HepG2 (cell line): Measurements from ENCODE around the gene DNAAF3. TPM values are rescaled to one million over a fixed set of nuclear protein-coding genes. Genes with fewer than 3 reads are reported as not detected.

Experiments used
- CTCF ChIP-seq: sonication (generic); formaldehyde crosslinking; IDR thresholded peaks from 2 replicates; pipeline ENCODE4 v1.5.0; 2020; ENCODE audit warnings: mild to moderate bottlenecking, missing genetic modification reagents, moderate library complexity
- ELF1 ChIP-seq: sonication (generic); formaldehyde crosslinking; IDR thresholded peaks from 2 replicates; pipeline ENCODE4 v1.4.0; 2020; ENCODE audit warnings: missing genetic modification reagents
- ERF ChIP-seq: IDR thresholded peaks from 2 replicates; pipeline ENCODE4 v1.6.1; 2018; ENCODE audit warnings: missing biosample characterization, missing genetic modification reagents
- HIC2 ChIP-seq: sonication (generic); formaldehyde crosslinking; IDR thresholded peaks from 2 replicates; pipeline ENCODE4 v1.9.0; 2022; ENCODE audit warnings: low read depth, missing genetic modification reagents
- HNRNPLL ChIP-seq: fragments of 200-400 bp; formaldehyde crosslinking; IDR thresholded peaks from 2 replicates; pipeline ENCODE4 v1.6.1; 2017; ENCODE audit warnings: mild to moderate bottlenecking, low read depth, low read length; ENCODE audit not compliant: poor library complexity, severe bottlenecking
- KLF12 ChIP-seq: sonication (generic); formaldehyde crosslinking; IDR thresholded peaks from 2 replicates; pipeline ENCODE4 v1.4.0; 2020; ENCODE audit warnings: missing genetic modification reagents, borderline replicate concordance
- NAIF1 ChIP-seq: sonication (generic); formaldehyde crosslinking; IDR thresholded peaks from 2 replicates; pipeline ENCODE4 v1.5.0; 2020; ENCODE audit warnings: mild to moderate bottlenecking, missing genetic modification reagents, borderline replicate concordance
- PPARG ChIP-seq: conservative IDR thresholded peaks from 2 replicates; pipeline ENCODE4 v1.6.1; 2016; ENCODE audit warnings: missing biosample characterization, missing genetic modification reagents
- PRDM15 ChIP-seq: sonication (generic); formaldehyde crosslinking; IDR thresholded peaks from 2 replicates; pipeline ENCODE4 v1.4.0; 2020; ENCODE audit warnings: missing genetic modification reagents
- RXRA ChIP-seq: sonication (generic); formaldehyde crosslinking; IDR thresholded peaks from 2 replicates; pipeline ENCODE4 v1.5.1; 2020; ENCODE audit warnings: missing genetic modification reagents
- SMARCC2 ChIP-seq: fragments of 450-650 bp; IDR thresholded peaks from 2 replicates; pipeline ENCODE4 v1.6.1; 2017; ENCODE audit warnings: antibody characterized with exemption, mild to moderate bottlenecking
- TCF12 ChIP-seq, 2 experiments: fragments of 450-650 bp in 1 of 2; sonication (generic) in 1 of 2; formaldehyde crosslinking in 1 of 2; IDR thresholded peaks; 2 replicates each; pipeline versions ENCODE4 v1.6.1 to v1.8.0; 2017 to 2022; ENCODE audit warnings: antibody characterized with exemption in 1 of 2, mild to moderate bottlenecking in 1 of 2, missing genetic modification reagents in 1 of 2, moderate library complexity in 1 of 2
- ZNF687 ChIP-seq: sonication (generic); formaldehyde crosslinking; IDR thresholded peaks from 2 replicates; pipeline ENCODE4 v1.5.1; 2020; ENCODE audit warnings: mild to moderate bottlenecking, missing genetic modification reagents, moderate library complexity
- ZNF724P ChIP-seq: sonication (generic); formaldehyde crosslinking; IDR thresholded peaks from 2 replicates; pipeline ENCODE4 v1.8.0; 2022; ENCODE audit warnings: missing genetic modification reagents, borderline replicate concordance
- ZNF737 ChIP-seq: sonication (generic); formaldehyde crosslinking; IDR thresholded peaks from 2 replicates; pipeline ENCODE4 v1.5.0; 2020; ENCODE audit warnings: missing genetic modification reagents, mild to moderate bottlenecking, borderline replicate concordance
- ZNF891 ChIP-seq: sonication (generic); formaldehyde crosslinking; IDR thresholded peaks from 2 replicates; pipeline ENCODE4 v1.5.0; 2020; ENCODE audit warnings: mild to moderate bottlenecking, missing genetic modification reagents
- ZSCAN22 ChIP-seq: sonication (generic); formaldehyde crosslinking; IDR thresholded peaks from 2 replicates; pipeline ENCODE4 v1.4.0; 2020; ENCODE audit warnings: mild to moderate bottlenecking, missing genetic modification reagents
- polyA plus RNA-seq, 8 experiments: library from polyadenylated mRNA; depleted of rRNA in 3 of 8; stranded (reverse) in 7 of 8; unstranded in 1 of 8; fragments of >200 nt; fragmentation: Illumina TruSeq in 4 of 8; extraction: Trizol in 4 of 8; gene quantifications; 2 replicates each; pipeline versions ENCODE4 v1.2.1 to v1.2.3, GENCODE V29; 2011 to 2016; ENCODE audit warnings: low read depth in 4 of 8, missing spikeins in 1 of 8, mixed read lengths in 1 of 8; ENCODE audit not compliant: insufficient read depth in 1 of 8
- total RNA-seq, 5 experiments: library from RNA; depleted of rRNA; stranded (reverse); fragments of >200 nt; fragmentation: Illumina TruSeq; extraction: Trizol; gene quantifications; 2 replicates each; pipeline ENCODE4 v1.2.3, GENCODE V29; 2016; ENCODE audit warnings: low read depth in 1 of 5

The DNAAF3 gene
- total and polyA plus RNA-seq, 2 of the 13 experiments (the other 11 are each of a cell fraction or from before 2014, with no cell fraction given), result 0.30 to 0.40 TPM

- TF ChIP-seq ELF1 (CRISPR knock-in tag) (peak; percentile 67), RXRA (CRISPR knock-in tag) (no peak), NAIF1 (no peak), HNRNPLL (no peak), ZNF891 (CRISPR knock-in tag) (peak; percentile 94), ZSCAN22 (CRISPR knock-in tag) (no peak), PPARG (no peak), ZNF724P (0 out of 2 replicates have a peak, but pooled peaks have one; percentile 19), PRDM15 (peak; percentile 98), SMARCC2 (no peak), ZNF687 (CRISPR knock-in tag) (peak; percentile 43), ZNF737 (CRISPR knock-in tag) (no peak), KLF12 (CRISPR knock-in tag) (no peak), CTCF (CRISPR knock-in tag) (no peak), ERF (CRISPR knock-in tag) (no peak), HIC2 (CRISPR knock-in tag) (no peak), TCF12 (IDR thresholded peaks at IDR 0.05) (no peak), TCF12 (CRISPR knock-in tag; IDR thresholded peaks at IDR 0.05) (no peak)
Measured at GRCh38 chr19:55178781-55179599, 12.6 kb upstream of the DNAAF3 start (continued).
